ENCODE measurements around the gene CD300H. TPM values are rescaled to one million over a fixed set of nuclear protein-coding genes. Genes with fewer than 3 reads are reported as not detected.

CD300H gene
- total RNA-seq = not detected

DNA sequence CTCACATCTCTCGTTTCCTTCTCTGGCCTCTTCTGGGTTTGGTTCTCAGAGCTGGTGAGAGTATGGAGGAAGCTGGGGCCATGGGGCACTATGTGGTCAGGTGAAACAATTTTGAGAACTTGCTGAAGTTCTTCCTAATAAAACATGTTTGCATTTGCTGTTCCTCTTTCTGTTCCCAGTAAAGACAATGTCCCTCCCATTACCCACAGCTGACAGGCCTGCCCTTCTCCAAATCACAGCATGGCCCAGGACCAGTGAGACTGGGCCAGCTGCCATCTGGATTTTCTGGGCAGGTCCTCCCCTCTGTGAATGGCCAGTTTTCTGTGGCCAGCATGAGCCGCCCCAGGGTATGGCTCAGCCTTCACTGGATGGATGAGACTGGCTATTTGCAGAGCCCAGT lies at the start of gene CD300H:
Gene CD300H, minus strand, starts transcription at position 113 of the 400 bp plus-strand sequence.
- H3K27me3 Mint-ChIP-seq = peaks cover 15% of the 10 kb centered on the region
- ChIA-PET CTCF (interaction anchor here (1.1 to 1.2 kb wide), 3 partner anchors 24 to 158 kb away, joined by 3 read pairs; no protein-coding TSS in a partner anchor), POLR2A (no interaction called here)
- DNase-seq = no peak
- H3K4me1 Mint-ChIP-seq = peaks cover 10% of the 10 kb centered on the region
- no peaks in the 10 kb centered on the region for H3K9me3 Mint-ChIP-seq
- no peaks in the 10 kb centered on the region for H3K36me3 Mint-ChIP-seq (ENCODE audit: low read depth)
- H3K27ac Mint-ChIP-seq = no peak within 1 kb of the TSS
- no peak within 1 kb of the TSS for H3K4me3 Mint-ChIP-seq

DNA sequence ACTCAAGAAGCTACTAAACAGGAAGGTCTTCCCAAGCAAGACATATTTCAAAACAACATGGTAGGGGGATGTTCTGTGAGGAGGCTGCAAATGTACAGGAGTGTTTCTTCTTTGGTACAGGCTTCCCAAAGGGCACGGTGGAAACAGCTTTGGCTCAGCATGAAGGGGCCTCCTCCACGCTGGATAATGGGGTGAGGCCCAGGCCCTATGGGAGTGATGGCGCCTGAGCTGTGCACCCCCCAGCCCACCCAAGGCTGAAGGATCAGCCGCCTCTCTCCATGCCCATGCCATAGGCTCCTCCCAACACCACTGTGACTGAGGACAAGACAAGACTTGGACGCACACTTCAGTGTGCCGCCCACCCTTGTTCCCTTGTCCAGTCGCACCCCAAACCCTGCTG lies 49.4 kb upstream of the CD300H start:
- ChIA-PET CTCF (interaction anchor here (0.6 to 1.3 kb wide), 3 partner anchors 11 to 158 kb away, joined by 3 read pairs; no protein-coding TSS in a partner anchor), POLR2A (no interaction called here)
- H3K36me3 Mint-ChIP-seq (ENCODE audit: low read depth) = no peaks in the 10 kb centered on the region
- H3K27me3 Mint-ChIP-seq = peaks cover 44% of the 10 kb centered on the region
- no peak for DNase-seq
- H3K27ac Mint-ChIP-seq = no peak overlapping the region
- H3K4me3 Mint-ChIP-seq = no peak overlapping the region
- H3K4me1 Mint-ChIP-seq = peaks cover 11% of the 10 kb centered on the region
- H3K9me3 Mint-ChIP-seq = no peaks in the 10 kb centered on the region

DNA sequence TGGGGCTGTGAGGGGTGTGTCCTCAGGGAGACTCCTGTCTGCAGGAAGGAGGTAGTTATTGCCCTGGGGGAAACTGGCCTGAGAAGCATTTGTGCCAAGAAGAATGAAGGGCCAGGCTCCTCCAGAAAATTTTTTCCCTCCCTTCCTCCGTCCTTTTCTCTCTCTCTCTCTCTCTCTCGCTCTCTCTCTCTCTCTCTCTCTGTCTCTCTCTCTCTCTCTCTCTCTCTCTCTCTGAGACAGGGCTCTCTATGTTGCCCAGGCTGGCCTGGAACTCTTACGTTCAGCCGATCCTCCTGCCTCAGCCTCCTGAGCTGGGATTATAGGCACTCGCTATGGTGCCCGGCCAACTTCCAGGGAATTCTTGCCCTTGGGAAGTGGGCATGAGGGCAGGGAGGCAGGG lies 44.7 kb upstream of the CD300H start:
- H3K4me3 Mint-ChIP-seq = no peak overlapping the region
- CTCF ChIA-PET = interaction anchor here (1.0 kb wide), 1 partner anchor 23 kb away, joined by 4 read pairs; no protein-coding TSS in a partner anchor
- H3K27ac Mint-ChIP-seq = no peak overlapping the region
- POLR2A ChIA-PET = interaction anchor here (0.7 kb wide), 1 partner anchor 243 kb away, joined by 4 read pairs; no protein-coding TSS in a partner anchor
- H3K36me3 Mint-ChIP-seq (ENCODE audit: low read depth) = no peaks in the 10 kb centered on the region
- no peak for DNase-seq
- H3K27me3 Mint-ChIP-seq = peaks cover 31% of the 10 kb centered on the region
- H3K9me3 Mint-ChIP-seq = no peaks in the 10 kb centered on the region
- peaks cover 11% of the 10 kb centered on the region for H3K4me1 Mint-ChIP-seq

DNA sequence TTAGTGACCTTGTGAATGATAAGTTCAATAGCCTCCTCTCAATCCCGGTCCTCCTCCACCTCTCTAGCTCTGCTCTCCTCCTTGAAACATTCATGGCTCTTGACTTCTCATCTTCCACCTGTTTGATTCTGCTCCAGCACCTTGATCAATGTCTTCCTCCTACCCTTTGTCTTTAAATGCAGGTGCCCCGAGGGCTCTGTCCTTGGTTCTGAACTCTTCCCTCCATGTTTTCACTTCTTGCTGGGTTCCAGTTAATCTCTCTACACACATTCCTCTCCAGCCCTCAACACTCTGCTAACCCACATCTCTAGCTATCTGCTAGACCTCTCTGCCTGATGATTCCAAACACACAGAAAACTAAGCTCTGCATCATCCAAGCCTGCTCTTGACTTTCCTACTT lies 42.8 kb upstream of the CD300H start:
- Mint-ChIP-seq H3K27ac (no peak overlapping the region), H3K4me3 (no peak overlapping the region), H3K4me1 (peaks cover 11% of the 10 kb centered on the region), H3K27me3 (peaks cover 26% of the 10 kb centered on the region), H3K36me3 (ENCODE audit: low read depth) (no peaks in the 10 kb centered on the region), H3K9me3 (no peaks in the 10 kb centered on the region)
- ChIA-PET POLR2A (no interaction called here), CTCF (interaction anchor here (1.1 to 1.4 kb wide), 4 partner anchors 9 to 161 kb away, joined by 3 to 4 read pairs (median 3); no protein-coding TSS in a partner anchor)
- peak; percentile 35 for DNase-seq

DNA sequence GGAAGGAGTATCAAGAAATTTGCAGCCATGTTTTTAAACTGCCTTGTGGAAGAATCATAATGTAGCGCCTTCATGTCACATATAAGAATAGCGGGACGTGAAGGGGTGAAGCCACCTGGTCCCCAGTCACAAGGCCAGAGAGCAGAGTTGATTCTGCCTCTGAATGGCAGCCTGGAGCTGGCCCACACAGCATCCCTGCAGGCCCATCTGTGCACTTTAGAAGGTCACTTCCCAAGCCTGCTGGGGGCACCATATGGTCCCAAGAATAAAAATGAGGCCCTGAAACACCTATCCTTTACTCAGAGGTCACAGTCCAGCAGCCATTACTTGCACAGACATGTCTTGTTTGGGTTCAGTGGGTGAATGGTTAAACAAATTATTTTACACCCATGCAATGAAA lies 41.2 kb upstream of the CD300H start:
- peaks cover 17% of the 10 kb centered on the region for H3K4me1 Mint-ChIP-seq
- no peak overlapping the region for H3K4me3 Mint-ChIP-seq
- no peaks in the 10 kb centered on the region for H3K9me3 Mint-ChIP-seq
- ChIA-PET POLR2A (no interaction called here), CTCF (no interaction called here)
- H3K36me3 Mint-ChIP-seq (ENCODE audit: low read depth) = no peaks in the 10 kb centered on the region
- no peak overlapping the region for H3K27ac Mint-ChIP-seq
- H3K27me3 Mint-ChIP-seq = peaks cover 20% of the 10 kb centered on the region
- no peak for DNase-seq

DNA sequence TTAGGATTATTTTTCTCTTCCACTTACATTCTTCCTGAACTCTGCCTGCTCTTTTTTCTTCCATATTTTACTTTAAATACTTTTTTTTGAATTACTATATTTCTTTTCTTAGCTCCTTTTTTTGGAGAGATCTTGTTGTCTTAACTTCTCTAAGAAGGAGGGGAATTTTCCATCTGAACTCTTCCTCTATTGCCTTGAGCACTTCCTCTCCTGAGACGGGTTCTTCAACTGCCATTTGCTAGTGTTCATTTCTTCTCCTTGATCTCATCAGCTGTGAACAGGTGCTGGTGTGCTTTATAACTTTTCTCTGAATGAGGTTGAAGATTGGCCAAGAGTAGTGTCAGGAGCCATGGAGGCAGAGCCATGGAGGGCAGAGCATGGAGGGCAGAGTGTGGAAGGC lies 39.9 kb upstream of the CD300H start:
- Mint-ChIP-seq H3K27ac (no peak overlapping the region), H3K4me1 (peaks cover 21% of the 10 kb centered on the region), H3K27me3 (peaks cover 24% of the 10 kb centered on the region), H3K36me3 (ENCODE audit: low read depth) (no peaks in the 10 kb centered on the region), H3K4me3 (no peak overlapping the region), H3K9me3 (no peaks in the 10 kb centered on the region)
- no peak for DNase-seq
- CTCF ChIA-PET = interaction anchor here (0.6 kb wide), 1 partner anchor 46 kb away, joined by 3 read pairs; no protein-coding TSS in a partner anchor
- POLR2A ChIA-PET = no interaction called here

DNA sequence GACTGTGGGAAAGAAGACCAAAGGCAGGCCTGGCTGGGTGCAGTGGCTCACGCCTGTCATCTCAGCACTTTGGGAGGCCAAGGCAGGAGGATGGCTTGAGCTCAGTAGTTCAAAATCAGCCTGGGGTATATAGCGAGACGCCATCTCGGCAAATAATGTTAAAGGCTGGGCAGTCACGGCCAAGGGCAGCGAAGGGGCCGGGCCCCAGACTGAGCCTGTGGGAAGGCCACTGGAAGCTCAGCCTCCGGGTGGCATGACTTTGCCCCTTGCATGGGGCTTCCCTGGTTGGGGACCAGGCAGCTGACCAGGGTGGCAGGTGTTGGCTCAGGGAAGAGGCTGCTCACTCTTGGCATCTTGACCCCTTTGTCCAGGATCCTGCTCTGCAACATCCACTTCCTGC lies 38.7 kb upstream of the CD300H start:
- CTCF ChIA-PET = no interaction called here
- Mint-ChIP-seq H3K4me3 (no peak overlapping the region), H3K9me3 (no peaks in the 10 kb centered on the region), H3K27ac (no peak overlapping the region), H3K36me3 (ENCODE audit: low read depth) (no peaks in the 10 kb centered on the region), H3K27me3 (peaks cover 21% of the 10 kb centered on the region), H3K4me1 (peaks cover 26% of the 10 kb centered on the region)
- no peak for DNase-seq
- POLR2A ChIA-PET = interaction anchor here (0.6 kb wide), 1 partner anchor 9 kb away, joined by 3 read pairs; no protein-coding TSS in a partner anchor

DNA sequence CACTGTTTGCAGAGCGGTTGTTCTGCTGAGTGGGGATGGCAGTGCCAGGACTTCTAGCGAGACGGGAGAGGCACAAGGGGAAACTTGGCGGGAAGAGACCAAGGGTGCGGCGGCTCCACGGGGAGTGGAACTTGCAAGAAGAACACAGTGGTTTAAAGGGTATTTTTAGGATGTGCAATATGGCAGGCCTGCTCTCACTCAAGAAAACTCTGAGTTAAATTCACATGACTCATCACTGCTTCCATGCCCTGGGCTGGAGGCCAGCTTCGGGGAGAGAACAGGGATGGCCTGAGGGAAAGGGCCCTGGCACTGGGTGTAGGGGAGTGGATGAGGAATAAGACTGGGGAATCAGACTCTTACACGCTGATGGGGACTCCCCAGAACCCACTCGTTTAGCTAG lies 38.1 kb upstream of the CD300H start:
- Mint-ChIP-seq H3K27me3 (peaks cover 25% of the 10 kb centered on the region), H3K36me3 (ENCODE audit: low read depth) (no peaks in the 10 kb centered on the region), H3K4me1 (peaks cover 26% of the 10 kb centered on the region), H3K9me3 (no peaks in the 10 kb centered on the region), H3K4me3 (no peak overlapping the region), H3K27ac (no peak overlapping the region)
- CTCF ChIA-PET = no interaction called here
- DNase-seq = no peak
- POLR2A ChIA-PET = no interaction called here

DNA sequence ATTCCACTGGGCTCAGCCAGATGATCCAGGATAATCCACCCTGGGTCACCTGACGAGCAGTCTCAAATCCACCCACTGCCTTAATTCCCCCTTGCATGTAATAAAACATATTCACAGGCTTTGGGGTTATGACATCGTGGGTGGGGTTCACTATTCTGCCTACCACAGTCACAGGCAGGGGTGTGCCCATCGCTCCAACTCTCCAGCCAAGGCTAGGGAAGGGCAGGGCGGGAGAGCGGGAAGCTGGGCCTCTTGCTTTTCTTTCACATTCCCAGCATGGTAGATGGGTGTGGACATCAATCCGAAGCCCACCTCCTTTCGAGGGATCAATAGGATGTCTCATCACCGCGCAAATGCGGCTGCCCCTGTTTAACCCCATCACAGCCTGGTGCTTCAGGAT lies 37.5 kb upstream of the CD300H start:
- DNase-seq = no peak
- Mint-ChIP-seq H3K27me3 (peaks cover 25% of the 10 kb centered on the region), H3K36me3 (ENCODE audit: low read depth) (no peaks in the 10 kb centered on the region), H3K9me3 (no peaks in the 10 kb centered on the region), H3K4me1 (peaks cover 26% of the 10 kb centered on the region), H3K4me3 (no peak overlapping the region), H3K27ac (no peak overlapping the region)
- CTCF ChIA-PET = no interaction called here
- POLR2A ChIA-PET = no interaction called here

DNA sequence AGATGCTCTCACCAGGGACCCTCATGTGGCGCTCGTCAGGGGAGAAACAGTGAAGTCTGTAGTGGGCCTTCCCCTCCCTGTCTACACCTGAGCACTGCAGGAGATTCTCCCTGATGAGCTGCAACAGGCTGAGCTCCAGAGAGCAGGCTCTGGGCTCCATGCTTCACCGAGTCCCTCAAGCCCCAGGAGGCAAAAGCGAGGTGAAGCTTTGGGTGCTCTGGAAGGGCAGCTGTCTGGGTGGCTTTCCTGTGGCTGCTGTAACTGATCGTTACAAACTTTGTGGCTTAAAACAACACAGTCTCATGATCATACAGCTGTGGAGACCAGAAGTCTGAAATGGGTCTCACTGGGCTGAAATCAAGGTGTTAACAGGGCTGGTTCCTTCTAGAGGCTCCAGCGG lies 36.9 kb upstream of the CD300H start:
- DNase-seq = no peak
- peaks cover 30% of the 10 kb centered on the region for H3K4me1 Mint-ChIP-seq
- peaks cover 25% of the 10 kb centered on the region for H3K27me3 Mint-ChIP-seq
- ChIA-PET POLR2A (no interaction called here), CTCF (interaction anchor here (0.6 to 1.2 kb wide), 2 partner anchors 236 to 1580 kb away, joined by 3 to 4 read pairs; partner anchors contain the start of gene GPR142)
- H3K4me3 Mint-ChIP-seq = no peak overlapping the region
- H3K27ac Mint-ChIP-seq = no peak overlapping the region
- H3K36me3 Mint-ChIP-seq (ENCODE audit: low read depth) = no peaks in the 10 kb centered on the region
- H3K9me3 Mint-ChIP-seq = no peaks in the 10 kb centered on the region

DNA sequence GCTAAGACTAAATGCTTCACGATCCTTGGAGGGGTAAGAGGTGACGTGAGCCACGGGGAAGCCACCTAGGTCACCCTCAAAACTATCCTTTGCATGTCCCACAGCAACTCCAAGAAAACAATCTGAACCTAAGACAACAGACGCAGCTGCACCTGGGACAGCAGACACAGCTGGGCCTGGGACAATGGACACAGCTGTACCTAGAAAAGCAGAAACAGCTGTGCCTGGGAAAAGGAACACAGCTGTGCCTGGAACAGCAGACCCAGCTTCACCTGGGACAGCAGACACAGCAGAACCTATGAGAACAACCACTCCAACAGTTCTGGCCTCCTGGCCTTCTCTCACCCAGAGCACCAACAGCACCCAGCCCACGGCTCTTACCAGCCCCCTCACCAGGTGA lies 36.4 kb upstream of the CD300H start:
- no peak for DNase-seq
- no peaks in the 10 kb centered on the region for H3K36me3 Mint-ChIP-seq (ENCODE audit: low read depth)
- POLR2A ChIA-PET = no interaction called here
- peaks cover 32% of the 10 kb centered on the region for H3K4me1 Mint-ChIP-seq
- H3K27me3 Mint-ChIP-seq = peaks cover 21% of the 10 kb centered on the region
- no peaks in the 10 kb centered on the region for H3K9me3 Mint-ChIP-seq
- no peak overlapping the region for H3K4me3 Mint-ChIP-seq
- CTCF ChIA-PET = interaction anchor here (0.6 to 1.6 kb wide), 4 partner anchors 47 to 1580 kb away, joined by 3 to 5 read pairs (median 4); partner anchors contain the start of gene GPR142
- no peak overlapping the region for H3K27ac Mint-ChIP-seq

DNA sequence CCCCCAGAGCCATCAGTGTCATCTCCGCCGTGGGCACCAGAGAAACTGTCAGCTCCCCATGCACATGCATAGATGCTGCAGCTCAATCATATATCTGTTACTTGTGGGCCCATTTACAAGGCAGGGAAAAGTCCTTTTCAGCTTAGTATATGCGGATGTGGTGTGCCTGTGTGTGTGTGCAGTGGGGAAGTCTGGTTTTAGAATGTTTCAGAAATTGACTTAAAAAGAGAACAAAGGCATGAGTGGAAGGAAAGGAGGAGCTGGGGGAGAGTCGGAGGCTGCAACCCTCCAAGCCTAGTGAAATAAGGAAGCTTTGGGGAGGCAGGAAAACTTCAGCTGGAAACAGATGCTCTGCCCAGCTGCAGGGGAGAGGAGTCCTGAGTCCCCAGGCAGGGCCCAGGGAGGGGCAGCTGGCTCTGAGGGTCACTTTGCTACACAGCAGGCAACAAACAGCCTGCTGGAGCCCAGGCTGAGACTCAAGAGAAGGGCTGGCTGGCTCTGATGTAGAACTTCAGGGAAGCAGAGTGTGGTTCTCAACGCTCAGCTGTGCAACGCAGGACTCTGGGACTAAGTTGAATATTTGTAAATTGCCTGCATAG lies 35.8 kb upstream of the CD300H start:
- Mint-ChIP-seq H3K27me3 (peaks cover 22% of the 10 kb centered on the region), H3K9me3 (no peaks in the 10 kb centered on the region), H3K36me3 (ENCODE audit: low read depth) (no peaks in the 10 kb centered on the region), H3K4me1 (peaks cover 37% of the 10 kb centered on the region), H3K27ac (peak overlapping the region; percentile 51), H3K4me3 (no peak overlapping the region)
- POLR2A ChIA-PET = no interaction called here
- peak; percentile 51 for DNase-seq
- CTCF ChIA-PET = interaction anchor here (0.9 to 1.6 kb wide), 6 partner anchors 20 to 235 kb away, joined by 3 to 5 read pairs (median 4); partner anchors contain the start of gene GPR142

DNA sequence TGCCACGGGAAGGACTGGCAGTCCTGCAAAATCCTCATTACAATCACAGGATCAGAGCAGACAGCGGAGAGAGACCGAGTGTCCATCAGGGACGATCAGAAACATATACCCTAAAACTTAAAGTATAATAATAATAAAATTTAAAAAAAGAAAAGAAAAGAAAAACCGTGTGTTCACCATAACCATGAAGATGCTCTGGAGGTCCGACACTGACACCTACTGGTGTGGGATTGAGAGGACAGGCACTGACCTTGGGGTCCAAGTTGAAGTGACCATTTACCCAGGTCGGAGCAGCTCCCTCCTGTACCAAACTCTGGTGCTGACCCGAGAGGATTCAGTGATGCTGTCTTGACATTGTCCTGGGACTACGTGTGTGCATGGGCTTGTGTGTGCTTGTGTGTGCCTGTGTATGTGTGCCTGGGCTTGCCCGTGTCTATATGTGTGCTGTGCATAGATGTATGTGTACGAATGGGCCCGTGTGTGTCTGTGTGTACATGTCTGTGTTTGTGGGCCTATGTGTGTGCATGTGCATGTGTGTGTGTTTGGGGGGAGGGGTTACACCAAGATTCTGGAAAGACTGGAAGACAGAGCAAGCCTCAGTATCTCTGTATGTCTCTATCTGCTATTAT lies 34.7 kb upstream of the CD300H start:
- peak; percentile 51 for DNase-seq
- H3K9me3 Mint-ChIP-seq = no peaks in the 10 kb centered on the region

More for the DNA sequence above, 34.7 kb upstream of the CD300H start:
- Mint-ChIP-seq H3K27me3 (peaks cover 16% of the 10 kb centered on the region), H3K27ac (no peak overlapping the region), H3K36me3 (ENCODE audit: low read depth) (no peaks in the 10 kb centered on the region), H3K4me1 (peaks cover 42% of the 10 kb centered on the region), H3K4me3 (no peak overlapping the region)
- ChIA-PET CTCF (interaction anchor here (1.0 to 1.6 kb wide), 4 partner anchors 9 to 134 kb away, joined by 3 to 5 read pairs (median 4); no protein-coding TSS in a partner anchor), POLR2A (no interaction called here)
